ENCODE data around the gene PRELID3B.

The PRELID3B gene

DNA sequence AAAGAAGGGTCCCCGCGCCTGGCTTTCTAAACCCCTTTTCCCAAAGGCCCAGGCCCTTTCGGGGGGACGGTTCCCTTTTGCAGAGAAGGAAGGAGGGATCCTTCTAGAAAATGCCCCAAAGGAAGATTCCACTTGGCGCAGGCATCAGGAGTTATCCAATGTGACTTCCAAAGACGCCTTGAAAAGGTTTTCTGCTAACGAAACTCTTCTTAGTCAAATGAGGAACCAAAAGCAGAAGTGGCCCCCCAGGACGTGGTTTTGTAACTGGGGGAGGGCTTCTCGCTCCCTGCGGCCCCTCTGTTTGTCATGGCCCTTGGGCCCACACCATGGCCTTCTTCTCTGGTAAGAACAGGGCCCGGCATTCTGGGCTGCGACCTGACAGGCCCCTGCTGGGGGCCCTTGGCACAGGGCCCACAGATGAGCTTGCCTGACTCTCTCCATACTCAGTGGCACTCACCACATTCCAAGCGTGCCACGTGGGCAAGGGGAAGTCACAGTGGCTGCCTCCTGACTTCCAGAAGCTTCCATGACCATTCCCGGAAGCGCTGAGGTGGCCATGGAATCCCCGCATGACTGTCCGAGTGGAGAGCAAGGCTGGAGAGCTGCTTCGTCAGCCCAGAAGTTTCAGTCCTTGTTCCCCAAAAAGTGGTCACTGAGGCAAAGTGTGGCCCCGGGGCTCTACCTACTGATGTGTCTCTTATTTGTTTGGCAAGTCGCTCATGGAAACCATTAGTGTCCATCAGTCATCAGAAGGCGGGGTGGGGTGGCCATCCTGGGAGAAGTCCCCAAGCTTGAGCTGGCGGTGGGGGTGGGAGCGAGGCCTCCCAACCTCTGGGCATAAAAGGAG, 34.7 kb downstream of the PRELID3B start:
- DNase-seq: no peak

DNA sequence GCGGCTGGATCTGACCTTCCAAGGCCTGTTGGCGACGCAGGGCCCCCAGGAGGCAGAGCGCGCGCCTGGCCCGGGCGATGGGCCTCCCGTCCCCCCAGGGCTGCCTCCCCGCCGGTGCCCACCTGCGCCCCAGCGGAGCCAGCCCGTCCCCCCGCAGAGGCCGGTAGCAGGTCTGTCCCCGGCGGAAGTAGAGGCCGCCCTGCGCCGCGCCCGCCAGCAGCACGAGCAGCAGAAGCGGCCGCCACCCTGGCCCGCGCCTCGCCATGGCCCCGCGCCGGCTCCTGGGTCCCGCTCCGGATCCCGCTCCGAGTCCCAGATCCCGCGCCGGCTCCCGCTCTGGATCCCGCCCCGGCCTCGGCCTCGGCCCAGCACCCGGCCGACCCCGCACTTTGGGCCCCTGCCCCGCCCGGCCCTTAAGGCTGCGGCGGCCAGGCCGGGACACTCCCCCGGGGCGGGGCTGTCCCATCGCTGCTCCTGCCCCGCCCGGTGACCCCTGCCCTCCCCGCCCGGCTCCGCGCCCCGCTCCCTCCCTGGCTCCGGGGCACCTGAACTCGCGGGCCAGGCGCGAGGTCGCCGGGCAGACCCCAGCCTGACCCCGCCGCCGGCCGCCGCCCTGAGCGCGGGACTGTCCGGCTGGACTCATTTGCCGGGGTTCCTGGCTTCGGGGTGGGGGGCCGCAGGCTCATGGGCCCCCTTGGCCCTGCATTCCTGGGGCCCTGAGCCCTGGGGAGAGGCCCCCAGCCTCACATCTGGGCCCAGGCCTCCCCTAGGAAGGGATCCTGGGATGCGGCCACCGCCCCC, 35.5 kb downstream of the PRELID3B start, which contains the start of gene CTSZ:
Gene CTSZ (minus strand): TSS at position 391 of the 801 bp plus-strand sequence. CDS start 126 bp downstream, at position 265.
- peak; percentile 55 for DNase-seq

DNA sequence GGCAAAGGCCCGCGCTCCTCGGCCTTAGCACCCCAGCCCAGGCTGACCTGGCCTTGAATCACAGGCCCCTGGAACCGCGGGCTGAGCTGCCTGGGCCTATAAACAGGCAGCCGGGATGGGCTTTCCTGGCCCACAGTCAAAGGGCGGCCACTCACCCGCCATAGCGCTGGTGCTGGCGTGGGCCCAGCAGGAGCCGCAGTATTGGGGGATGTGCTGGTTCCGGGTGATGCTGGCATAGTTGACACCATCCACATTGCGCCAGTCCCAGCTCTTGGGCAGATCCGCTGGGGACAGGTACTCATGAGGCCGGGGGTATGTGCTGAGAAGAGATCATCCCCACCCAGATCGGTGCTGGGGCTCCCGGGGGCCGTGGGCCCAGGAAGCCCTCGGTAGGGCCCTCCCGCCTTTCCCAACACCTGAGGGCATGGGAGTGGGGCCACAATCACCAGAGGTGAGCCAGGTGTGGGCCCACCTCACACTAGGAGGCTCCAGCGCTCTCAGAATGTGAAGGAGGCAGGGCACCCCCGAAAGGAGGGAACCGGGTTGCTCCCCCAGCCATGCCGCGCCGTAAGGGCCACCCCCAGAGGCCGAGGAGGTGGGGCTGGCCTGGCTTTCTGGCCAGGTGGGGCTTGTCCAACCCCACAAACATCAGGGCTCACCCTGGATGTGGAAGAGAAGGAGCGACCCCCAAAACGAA, 36.3 kb downstream of the PRELID3B start:
- no peak for DNase-seq

DNA sequence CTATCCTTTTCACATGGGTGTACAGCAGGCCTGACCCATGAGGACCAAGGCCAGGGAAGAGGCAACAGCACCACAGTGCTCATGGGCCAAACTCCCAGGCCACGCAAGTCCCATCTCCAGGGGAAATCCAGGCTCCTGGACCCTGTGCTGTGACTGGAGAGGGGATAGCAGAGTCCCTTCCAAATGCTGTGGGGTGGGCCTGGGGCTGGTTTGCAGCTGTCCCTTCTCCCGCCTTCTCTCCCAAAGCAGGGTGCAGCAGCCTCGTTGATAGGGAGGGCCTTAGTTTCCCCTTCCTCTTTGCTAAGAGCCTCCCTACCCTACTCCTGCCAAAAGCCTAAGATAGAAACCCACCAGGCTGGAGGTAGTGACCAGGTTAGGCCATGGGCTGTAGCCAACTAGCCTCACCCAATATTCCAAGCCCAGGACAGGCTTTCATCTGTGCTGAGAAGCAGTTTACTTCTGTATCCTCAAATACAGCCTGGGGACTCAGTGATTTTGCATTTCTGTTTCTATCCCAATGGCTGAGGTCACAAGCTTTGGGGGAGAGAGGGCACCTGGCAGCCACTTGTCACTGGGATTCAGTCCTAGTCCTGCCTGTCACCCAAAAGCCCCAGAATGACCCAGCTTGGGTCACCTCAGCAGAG, 36.9 kb downstream of the PRELID3B start:
- no peak for DNase-seq

DNA sequence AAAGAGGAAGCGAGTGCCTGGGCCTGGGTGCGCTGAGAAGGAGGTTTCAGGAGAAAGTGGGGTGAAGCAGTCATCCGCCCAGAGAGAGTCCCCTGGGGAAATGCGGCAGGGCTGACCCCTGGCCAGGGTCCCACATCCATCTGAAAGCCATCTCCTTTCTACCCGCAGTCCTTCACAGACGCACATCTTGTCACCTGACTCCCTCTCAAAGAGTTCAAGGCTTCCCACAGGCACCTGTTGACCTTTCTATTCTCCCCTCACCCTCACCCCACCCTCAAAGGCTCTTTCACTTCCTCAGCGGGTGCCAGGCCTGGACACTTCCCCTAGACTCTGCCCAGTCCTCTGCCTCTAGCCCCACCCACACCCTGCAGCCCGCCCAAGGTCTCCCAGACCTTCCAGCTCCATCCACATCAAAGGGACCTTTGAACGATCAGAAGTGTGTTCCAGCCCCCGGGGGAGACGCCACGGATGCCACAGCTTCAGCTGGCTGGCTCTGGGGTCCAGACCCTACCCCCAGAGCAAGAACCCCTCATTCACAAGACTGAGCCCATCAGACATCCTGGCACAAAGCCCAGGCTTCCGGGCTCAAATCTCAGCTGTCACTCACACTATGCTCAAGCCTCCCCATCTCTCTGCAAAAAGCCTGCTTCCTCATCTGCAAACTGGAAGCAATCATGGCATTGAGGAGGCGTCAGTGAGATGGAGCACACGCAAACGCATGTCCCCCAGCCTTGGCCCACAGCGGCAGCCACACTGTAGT, 37.6 kb downstream of the PRELID3B start:
- DNase-seq: peak; percentile 25

DNA sequence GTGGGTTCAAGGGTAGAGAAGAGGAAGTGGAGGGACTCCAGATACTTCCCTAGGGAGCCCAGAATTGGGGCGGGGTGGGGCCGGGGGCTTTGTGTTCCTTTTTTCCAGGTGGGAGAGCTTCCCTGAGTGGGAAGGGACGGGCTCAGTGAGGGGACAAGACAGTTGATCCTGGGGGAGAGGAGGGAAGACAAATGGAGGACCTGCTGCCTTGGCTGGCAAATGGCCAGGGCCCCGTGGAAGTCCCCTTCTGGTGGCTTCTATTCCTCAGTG, 38.2 kb downstream of the PRELID3B start:
- DNase-seq: peak; percentile 53

DNA sequence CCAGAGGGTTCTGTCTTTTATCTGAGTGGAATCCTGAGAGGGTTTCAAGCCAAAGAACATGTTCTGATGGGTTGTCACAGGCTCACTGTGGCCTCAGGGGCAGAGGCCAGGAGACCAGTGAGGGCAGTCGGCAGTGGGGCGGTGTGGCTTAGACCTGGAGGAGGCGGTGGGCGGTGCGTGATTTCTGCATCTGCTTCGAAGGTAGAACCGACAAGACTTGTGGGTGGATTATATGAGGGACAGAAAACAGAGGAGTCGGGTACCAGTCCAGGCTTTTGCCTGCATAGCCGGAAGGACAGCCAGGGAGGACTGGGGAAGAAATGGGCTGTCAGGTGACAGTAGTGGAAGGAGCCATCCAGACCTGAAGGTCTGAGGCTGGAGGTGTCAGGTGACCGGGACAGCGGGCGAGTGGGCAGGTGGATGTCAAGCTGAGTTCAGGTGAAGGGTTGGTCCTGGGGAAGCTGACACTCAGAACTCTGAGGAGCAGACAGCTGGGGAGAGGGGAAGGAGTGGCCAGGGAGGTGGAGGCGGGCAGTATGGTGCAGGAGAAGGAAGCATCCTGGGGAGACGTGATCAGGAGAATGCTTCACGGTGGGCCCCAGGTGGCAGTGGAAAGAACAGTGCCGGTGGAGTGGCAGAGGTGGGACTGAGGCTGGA, 38.6 kb downstream of the PRELID3B start:
- DNase-seq: no peak

DNA sequence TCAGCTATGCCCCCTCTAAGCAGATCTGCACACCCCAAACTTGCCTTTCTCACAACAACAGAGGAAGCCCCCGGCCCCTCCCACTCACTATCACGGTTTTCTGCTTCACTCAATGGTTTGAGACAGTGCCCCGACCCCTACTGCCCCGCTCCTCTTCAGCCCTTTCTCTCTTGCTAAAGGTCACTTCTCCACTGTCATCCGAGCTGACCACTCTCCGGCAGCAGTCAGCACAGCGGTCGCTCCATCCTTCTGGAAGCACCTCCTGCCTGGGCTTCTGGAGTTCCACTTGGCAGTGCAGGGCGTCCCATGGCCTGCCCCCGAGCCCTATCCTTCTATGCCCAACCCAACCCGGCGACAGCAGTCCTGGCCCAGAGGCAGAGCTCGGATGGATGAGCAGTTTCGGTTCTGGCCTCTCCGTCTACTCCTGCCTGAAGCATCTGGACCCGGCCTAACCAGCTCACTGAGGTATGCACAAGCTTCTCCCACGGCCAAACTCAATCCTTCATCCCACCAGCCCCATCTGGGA, 39.6 kb downstream of the PRELID3B start:
- no peak for DNase-seq

DNA sequence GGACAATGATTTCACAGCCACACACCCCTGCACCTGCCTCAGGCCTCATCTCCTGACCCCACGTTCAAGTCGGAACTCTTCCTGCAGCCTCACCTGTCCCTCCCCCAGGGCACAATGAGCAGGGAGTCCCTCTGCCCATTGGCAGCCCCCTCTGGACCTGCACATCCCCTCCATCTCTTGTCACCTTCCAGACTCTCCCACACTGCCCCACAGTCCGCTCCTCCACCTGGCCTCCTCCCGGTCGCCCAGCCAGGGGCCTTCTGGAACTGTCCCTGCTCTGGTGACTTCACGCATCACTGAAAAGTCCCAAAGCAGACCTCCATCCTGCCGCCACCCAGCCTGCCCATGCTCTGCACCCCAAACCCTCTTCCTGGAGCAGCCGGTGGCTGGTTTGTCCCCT, 40.2 kb downstream of the PRELID3B start:
- DNase-seq: no peak

DNA sequence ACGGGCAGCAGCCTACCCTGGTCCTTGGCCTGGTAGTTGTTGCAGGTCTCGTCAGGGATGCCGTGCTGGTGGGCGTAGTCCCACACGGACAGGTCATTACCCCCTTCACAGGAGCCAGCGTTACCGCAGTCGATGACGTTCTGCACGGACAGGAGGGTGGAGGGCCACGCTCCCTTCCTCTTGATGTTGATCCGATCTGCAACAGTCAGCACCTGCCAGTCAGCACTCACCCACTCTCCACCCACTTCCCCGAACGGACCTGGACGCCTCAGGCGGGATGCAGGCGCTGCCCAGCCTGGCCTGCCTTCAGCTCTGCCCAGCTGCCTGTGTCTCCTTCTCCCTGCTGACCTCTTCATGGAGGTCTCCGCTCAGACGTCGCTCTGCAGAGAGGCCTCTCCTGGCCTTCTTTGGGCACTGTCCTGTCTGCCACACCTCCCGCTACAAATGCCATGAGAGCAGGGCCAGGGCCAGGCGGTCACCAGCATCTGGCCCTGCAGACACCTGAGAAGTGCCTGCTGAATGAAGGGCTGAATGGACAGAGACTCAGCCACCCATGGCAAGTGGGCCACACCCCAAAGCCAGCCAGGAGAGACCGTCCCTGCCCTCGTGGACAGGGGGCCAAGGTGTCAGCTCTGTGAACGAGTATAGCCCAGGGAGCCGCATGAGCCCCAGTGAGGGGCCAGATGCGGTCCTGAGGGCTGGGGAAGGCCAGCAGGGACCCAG, 41.0 kb downstream of the PRELID3B start:
- DNase-seq: no peak

DNA sequence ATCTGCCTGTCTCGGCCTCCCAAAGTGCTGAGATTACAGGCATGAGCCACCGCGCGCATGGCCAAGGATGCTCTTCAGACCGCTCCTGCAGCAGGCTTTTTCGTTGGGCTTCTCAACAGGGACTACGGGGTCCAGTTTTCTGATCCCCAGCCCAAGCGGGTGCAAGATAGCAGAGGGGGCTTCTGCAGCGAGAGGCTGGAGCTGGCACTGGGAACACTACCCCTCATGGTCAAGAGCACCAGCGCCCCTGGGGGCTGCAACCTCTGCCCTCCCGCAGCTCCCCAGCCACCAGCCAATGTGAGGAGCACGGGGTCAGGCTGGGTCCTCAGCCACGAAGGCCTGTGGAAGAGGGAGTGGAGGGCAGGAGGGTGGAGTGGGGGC, 41.5 kb downstream of the PRELID3B start:
- DNase-seq: no peak

DNA sequence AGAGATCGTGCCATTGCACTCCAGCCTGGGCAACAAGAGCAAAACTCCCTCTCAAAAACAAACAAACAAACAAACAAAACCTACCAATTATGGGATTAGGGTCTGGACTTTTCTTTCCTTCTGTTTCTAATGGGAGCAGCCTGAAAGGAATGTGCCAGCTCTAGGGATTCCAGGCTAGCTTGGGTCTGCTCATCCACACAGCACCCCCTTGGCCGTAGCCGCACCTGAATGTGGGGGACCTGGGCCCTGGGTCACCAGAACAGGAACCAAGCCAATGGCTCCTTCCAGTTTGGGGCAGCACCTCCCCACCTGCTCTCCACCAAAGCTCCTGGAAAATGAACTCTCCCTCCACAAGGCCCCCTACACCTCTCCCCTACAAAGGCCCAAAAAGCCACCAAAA, 42.3 kb downstream of the PRELID3B start:
- DNase-seq: no peak

DNA sequence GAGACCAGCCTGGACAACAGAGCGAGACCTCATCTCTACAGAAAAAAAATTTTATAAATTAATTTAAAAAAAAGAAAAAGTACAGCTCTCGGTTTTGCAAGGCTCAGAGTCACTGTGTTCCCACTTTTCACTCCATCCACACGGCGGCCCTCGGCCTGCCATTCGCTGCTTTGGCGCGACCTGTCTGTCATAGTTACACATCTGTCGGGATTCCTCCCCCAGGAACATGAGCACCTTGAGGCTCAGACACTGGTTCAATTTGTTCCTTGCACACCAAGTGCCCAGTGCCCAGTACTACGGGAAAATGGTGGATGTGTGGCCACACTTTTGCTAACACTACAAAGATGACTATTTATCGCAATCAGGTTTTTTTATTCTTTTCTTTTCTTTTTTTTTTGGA, 43.9 kb downstream of the PRELID3B start:
- DNase-seq: no peak

DNA sequence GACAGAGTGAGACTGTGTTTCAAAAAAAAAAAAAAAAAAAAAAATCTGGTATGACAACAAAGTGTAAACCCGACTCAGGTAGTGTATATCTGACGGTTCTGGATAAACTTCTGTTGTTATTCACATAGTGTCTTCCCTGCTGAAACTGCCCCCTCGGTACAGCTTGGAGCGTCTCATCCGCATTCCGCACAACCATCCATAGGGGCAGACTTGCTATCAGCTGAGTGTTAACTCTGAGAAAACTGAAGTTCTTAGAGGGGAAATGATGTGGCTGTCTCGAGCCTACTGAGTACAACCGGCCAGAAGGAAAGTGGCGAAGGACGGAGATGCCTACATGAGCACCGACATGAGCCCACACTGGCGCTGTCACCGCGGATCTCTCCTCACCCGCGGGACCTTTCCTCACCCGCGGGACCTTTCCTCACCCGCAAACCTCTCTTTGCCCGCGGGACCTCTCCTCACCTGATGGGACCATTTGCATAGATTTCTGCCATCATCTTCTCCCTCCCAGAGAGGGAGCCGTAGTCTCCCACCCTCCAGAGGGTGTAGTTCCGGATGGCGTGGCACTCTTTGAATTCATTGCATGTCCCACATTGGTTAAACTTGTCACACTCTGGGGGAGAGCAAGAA, 45.3 kb downstream of the PRELID3B start:
- no peak for DNase-seq

DNA sequence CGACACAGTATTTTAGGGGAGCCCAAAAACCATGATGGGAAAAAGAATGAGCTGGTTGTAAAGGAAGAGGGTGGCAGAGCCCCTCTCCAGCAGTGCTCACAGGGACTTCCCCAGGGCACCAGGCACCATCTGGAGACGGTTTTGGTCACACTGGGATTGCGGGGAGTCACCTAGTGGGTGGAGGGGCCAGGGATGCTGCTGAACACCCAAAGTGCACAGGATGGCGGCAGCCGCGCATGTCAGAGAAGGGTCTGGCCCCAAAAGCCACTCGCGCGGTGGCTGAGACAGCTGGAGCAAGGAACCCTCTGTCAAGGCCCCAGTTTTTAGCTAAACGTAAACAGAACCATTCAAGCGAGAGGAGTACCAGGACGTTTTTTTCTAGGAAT, 46.4 kb downstream of the PRELID3B start:
- DNase-seq: no peak

DNA sequence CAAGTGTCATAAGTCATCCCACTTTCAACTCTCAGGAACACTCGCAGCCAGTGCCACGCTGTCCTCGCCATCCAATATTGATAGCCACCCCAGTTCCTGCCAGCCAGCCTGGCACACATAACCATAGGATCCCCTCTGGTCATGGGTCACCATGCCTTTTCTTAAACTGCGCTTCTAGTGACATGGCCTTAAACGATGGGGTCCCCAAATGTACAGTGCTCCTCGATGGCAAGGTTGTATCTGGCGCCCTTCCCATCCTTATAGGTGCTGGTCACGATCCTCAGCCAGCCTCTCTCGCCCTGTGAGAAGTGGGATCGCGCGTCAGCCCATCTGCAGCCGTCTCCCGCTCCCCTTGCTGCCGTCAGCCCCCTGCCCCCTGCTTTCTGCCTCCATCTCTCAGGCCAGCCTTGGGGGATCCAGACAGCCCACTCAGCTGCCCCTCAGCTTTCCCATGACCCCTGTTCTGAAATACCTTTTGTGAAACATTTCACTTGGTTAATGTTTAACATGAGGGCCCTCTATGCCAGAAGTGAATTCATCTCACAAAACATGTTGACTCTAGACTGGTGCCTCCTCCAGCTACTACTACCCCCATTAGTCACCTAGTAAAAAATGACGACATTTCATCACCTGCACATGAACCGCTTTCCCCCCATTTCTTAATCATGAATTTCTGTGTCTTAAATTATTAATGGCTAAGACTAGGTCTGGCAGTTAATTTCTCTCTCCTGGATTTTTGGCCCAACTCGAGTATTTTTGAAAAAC, 46.9 kb downstream of the PRELID3B start:
- no peak for DNase-seq

DNA sequence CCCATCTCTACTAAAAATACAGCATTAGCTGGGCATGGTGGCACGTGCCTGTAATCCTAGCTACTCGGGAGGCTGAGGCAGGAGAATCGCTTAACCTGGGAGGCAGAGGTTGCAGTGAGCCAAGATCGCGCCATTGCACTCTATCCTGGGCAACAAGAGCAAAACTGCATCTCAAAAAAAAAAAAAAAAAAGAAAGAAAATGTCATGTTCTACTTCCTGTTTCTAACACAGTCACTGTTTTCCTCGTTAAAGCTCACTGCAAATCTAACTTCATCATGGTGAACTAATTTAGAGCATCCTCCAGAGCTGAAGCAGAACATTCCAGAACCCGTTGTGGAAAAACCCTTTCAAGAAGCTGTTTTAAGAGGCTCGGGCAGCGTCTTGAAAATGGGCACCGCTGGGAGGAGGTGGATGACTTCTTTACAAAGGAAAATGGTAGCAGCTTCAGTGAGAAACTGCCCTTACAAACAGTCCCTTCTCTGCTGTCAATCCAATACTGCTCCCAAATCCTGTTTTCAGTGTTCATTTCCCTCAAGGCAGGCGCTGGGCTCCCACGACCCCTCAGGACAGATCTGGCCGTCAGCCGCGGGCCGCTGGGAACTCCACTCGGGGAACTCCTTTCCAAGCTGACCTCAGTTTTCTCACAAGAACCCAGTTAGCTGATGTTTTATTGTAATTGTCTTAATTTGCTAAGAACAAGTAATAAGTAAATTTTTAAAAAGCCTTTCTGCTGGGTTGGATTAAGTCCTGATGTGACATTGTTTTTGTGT, 48.0 kb downstream of the PRELID3B start:
- DNase-seq: no peak

DNA sequence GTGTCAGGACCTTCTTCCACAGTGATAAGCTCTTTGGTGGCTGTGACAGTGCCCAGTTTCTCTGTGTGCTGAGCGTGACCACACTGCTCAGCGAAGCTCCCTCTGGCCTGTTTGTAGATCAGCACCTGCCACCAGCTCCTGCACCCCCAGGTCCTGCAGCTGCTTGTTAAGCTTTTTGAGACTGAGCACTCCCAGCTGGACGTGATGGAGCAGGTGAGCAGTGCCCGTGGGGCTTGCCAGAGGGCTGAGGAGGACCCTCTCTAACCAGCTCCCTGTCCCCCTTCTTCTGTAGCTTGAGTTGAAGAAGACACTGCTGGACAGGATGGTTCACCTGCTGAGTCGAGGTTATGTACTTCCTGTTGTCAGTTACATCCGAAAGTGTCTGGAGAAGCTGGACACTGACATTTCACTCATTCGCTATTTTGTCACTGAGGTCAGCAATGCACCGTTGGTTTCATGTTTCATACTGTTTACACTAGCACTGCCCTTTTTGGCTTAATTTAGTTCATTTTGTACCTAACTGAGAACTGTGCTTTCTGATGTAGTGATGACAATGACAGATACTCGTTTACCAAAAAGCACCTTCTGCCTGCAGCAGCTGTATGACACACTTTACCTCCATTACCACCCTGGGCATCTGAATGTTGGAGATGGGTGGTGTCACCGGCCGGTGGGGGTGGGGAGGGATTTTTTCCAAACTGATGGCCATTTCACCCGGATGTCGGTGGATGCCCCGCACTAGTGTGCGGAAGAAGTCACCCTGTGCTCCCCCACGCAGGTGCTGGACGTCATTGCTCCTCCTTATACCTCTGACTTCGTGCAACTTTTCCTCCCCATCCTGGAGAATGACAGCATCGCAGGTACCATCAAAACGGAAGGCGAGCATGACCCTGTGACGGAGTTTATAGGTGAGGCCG, 49.0 kb downstream of the PRELID3B start:
- DNase-seq: no peak
